Measurements from ENCODE around the gene VASH2. TPM values are rescaled to one million over a fixed set of nuclear protein-coding genes. Genes with fewer than 3 reads are reported as not detected.
A peak's percentile ranks its signal among the peaks of the same experiment; 100 is the strongest.

The VASH2 gene
- total and polyA plus RNA-seq, 2 experiments from 2014 or later = 129 to 381 TPM

DNA sequence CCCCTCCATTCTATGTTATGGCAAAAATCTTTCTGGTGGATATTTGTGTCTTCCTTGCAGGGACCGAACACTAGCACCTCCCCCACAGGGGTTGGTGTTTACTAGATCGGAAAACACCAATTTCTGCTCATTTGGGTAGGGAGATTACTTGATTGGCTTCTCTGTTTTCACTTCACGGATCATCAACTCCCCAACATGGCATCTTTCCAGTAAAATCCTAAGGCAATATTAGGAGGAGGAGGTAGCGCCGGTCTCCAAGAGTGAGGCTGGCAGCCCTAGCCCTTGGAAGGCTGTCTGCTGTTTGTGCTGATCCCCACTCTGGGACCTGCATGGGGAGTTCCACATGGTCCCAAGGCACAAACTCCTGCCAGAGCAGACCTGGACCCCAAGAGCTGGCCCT, 12.2 kb downstream of the VASH2 start:
- H3K4me2 ChIP-seq = no peak overlapping the region
- H3K27ac ChIP-seq (ENCODE audit: low read depth) = peak overlapping the region; percentile 85; the same call in 1 of the 2 replicates
- peaks cover 52% of the 10 kb centered on the region for H3K4me1 ChIP-seq (ENCODE audit: insufficient read depth)
- ATAC-seq (no peak), DNase-seq (ENCODE audit: low spot score) (no peak)
- Mint-ChIP-seq H3K27me3 (ENCODE audit: insufficient read depth, low read depth, poor library complexity) (peaks cover 29% of the 10 kb centered on the region), H3K4me1 (peaks cover 66% of the 10 kb centered on the region), H3K9me3 (no peaks in the 10 kb centered on the region), H3K4me3 (no peak overlapping the region), H3K27ac (no peak overlapping the region; the same call in 1 of the 2 replicates), H3K36me3 (ENCODE audit: low read depth) (peaks cover 100% of the 10 kb centered on the region)
- peaks cover 37% of the 10 kb centered on the region for H3K79me2 ChIP-seq (replicated peaks; ENCODE audit: insufficient read depth)
- TF ChIP-seq, protein P1, sequence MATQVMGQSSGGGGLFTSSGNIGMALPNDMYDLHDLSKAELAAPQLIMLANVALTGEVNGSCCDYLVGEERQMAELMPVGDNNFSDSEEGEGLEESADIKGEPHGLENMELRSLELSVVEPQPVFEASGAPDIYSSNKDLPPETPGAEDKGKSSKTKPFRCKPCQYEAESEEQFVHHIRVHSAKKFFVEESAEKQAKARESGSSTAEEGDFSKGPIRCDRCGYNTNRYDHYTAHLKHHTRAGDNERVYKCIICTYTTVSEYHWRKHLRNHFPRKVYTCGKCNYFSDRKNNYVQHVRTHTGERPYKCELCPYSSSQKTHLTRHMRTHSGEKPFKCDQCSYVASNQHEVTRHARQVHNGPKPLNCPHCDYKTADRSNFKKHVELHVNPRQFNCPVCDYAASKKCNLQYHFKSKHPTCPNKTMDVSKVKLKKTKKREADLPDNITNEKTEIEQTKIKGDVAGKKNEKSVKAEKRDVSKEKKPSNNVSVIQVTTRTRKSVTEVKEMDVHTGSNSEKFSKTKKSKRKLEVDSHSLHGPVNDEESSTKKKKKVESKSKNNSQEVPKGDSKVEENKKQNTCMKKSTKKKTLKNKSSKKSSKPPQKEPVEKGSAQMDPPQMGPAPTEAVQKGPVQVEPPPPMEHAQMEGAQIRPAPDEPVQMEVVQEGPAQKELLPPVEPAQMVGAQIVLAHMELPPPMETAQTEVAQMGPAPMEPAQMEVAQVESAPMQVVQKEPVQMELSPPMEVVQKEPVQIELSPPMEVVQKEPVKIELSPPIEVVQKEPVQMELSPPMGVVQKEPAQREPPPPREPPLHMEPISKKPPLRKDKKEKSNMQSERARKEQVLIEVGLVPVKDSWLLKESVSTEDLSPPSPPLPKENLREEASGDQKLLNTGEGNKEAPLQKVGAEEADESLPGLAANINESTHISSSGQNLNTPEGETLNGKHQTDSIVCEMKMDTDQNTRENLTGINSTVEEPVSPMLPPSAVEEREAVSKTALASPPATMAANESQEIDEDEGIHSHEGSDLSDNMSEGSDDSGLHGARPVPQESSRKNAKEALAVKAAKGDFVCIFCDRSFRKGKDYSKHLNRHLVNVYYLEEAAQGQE (IDR thresholded peaks at IDR 0.05; ENCODE audit: unreplicated experiment) = no peak
- TF ChIP-seq CREB1 (CRISPR knock-in tag; IDR thresholded peaks at IDR 0.05; ENCODE audit: low read depth) = no peak
- no peak for TF ChIP-seq ZNF331 (CRISPR knock-in tag; IDR thresholded peaks at IDR 0.05; ENCODE audit: low read depth)
- TF ChIP-seq, protein P2, sequence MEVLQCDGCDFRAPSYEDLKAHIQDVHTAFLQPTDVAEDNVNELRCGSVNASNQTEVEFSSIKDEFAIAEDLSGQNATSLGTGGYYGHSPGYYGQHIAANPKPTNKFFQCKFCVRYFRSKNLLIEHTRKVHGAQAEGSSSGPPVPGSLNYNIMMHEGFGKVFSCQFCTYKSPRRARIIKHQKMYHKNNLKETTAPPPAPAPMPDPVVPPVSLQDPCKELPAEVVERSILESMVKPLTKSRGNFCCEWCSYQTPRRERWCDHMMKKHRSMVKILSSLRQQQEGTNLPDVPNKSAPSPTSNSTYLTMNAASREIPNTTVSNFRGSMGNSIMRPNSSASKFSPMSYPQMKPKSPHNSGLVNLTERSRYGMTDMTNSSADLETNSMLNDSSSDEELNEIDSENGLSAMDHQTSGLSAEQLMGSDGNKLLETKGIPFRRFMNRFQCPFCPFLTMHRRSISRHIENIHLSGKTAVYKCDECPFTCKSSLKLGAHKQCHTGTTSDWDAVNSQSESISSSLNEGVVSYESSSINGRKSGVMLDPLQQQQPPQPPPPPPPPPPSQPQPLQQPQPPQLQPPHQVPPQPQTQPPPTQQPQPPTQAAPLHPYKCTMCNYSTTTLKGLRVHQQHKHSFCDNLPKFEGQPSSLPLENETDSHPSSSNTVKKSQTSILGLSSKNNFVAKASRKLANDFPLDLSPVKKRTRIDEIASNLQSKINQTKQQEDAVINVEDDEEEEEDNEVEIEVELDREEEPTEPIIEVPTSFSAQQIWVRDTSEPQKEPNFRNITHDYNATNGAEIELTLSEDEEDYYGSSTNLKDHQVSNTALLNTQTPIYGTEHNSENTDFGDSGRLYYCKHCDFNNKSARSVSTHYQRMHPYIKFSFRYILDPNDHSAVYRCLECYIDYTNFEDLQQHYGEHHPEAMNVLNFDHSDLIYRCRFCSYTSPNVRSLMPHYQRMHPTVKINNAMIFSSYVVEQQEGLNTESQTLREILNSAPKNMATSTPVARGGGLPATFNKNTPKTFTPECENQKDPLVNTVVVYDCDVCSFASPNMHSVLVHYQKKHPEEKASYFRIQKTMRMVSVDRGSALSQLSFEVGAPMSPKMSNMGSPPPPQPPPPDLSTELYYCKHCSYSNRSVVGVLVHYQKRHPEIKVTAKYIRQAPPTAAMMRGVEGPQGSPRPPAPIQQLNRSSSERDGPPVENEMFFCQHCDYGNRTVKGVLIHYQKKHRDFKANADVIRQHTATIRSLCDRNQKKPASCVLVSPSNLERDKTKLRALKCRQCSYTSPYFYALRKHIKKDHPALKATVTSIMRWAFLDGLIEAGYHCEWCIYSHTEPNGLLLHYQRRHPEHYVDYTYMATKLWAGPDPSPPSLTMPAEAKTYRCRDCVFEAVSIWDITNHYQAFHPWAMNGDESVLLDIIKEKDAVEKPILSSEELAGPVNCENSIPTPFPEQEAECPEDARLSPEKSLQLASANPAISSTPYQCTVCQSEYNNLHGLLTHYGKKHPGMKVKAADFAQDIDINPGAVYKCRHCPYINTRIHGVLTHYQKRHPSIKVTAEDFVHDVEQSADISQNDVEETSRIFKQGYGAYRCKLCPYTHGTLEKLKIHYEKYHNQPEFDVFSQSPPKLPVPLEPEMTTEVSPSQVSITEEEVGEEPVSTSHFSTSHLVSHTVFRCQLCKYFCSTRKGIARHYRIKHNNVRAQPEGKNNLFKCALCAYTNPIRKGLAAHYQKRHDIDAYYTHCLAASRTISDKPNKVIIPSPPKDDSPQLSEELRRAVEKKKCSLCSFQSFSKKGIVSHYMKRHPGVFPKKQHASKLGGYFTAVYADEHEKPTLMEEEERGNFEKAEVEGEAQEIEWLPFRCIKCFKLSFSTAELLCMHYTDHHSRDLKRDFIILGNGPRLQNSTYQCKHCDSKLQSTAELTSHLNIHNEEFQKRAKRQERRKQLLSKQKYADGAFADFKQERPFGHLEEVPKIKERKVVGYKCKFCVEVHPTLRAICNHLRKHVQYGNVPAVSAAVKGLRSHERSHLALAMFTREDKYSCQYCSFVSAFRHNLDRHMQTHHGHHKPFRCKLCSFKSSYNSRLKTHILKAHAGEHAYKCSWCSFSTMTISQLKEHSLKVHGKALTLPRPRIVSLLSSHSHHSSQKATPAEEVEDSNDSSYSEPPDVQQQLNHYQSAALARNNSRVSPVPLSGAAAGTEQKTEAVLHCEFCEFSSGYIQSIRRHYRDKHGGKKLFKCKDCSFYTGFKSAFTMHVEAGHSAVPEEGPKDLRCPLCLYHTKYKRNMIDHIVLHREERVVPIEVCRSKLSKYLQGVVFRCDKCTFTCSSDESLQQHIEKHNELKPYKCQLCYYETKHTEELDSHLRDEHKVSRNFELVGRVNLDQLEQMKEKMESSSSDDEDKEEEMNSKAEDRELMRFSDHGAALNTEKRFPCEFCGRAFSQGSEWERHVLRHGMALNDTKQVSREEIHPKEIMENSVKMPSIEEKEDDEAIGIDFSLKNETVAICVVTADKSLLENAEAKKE (CRISPR knock-in tag; IDR thresholded peaks at IDR 0.05) = no peak
- TF ChIP-seq, protein P3, sequence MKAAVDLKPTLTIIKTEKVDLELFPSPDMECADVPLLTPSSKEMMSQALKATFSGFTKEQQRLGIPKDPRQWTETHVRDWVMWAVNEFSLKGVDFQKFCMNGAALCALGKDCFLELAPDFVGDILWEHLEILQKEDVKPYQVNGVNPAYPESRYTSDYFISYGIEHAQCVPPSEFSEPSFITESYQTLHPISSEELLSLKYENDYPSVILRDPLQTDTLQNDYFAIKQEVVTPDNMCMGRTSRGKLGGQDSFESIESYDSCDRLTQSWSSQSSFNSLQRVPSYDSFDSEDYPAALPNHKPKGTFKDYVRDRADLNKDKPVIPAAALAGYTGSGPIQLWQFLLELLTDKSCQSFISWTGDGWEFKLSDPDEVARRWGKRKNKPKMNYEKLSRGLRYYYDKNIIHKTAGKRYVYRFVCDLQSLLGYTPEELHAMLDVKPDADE (IDR thresholded peaks at IDR 0.05) = no peak
- no peak for TF ChIP-seq STAT1 (IDR thresholded peaks at IDR 0.05; ENCODE audit: unreplicated experiment)
- no peak for TF ChIP-seq EZH2phosphoT487 (IDR thresholded peaks at IDR 0.05; ENCODE audit: unreplicated experiment)
- no peak for TF ChIP-seq ZNF114 (CRISPR knock-in tag; IDR thresholded peaks at IDR 0.05)
- TF ChIP-seq, protein P4, sequence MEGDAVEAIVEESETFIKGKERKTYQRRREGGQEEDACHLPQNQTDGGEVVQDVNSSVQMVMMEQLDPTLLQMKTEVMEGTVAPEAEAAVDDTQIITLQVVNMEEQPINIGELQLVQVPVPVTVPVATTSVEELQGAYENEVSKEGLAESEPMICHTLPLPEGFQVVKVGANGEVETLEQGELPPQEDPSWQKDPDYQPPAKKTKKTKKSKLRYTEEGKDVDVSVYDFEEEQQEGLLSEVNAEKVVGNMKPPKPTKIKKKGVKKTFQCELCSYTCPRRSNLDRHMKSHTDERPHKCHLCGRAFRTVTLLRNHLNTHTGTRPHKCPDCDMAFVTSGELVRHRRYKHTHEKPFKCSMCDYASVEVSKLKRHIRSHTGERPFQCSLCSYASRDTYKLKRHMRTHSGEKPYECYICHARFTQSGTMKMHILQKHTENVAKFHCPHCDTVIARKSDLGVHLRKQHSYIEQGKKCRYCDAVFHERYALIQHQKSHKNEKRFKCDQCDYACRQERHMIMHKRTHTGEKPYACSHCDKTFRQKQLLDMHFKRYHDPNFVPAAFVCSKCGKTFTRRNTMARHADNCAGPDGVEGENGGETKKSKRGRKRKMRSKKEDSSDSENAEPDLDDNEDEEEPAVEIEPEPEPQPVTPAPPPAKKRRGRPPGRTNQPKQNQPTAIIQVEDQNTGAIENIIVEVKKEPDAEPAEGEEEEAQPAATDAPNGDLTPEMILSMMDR (conservative IDR thresholded peaks at IDR 0.05; ENCODE audit: low read depth in 2 of 2) = no peak
- TF ChIP-seq POLR2AphosphoS5 (IDR thresholded peaks at IDR 0.05; ENCODE audit: low read depth) = no peak
- TF ChIP-seq NANOG (IDR thresholded peaks at IDR 0.05; ENCODE audit: borderline replicate concordance) = no peak
- TF ChIP-seq JUNB (IDR thresholded peaks at IDR 0.05; ENCODE audit: unreplicated experiment) = no peak
- TF ChIP-seq EZH2 (IDR thresholded peaks at IDR 0.05; ENCODE audit: low read depth, unreplicated experiment) = no peak
- no peaks in the 10 kb centered on the region; the same call in 1 of the 2 replicates for H3K9me2 ChIP-seq (ENCODE audit: insufficient read depth)
- no peak overlapping the region for H3K4me3 ChIP-seq
- no peak overlapping the region for H2AFZ ChIP-seq
- no peaks in the 10 kb centered on the region for H3K27me3 ChIP-seq (ENCODE audit: insufficient read depth)
- peaks cover 83% of the 10 kb centered on the region for H3F3A ChIP-seq (replicated peaks; ENCODE audit: low read depth)
- H3K36me3 ChIP-seq (ENCODE audit: insufficient read depth) = peaks cover 96% of the 10 kb centered on the region
- H4K20me1 ChIP-seq (replicated peaks; ENCODE audit: insufficient read depth) = peaks cover 63% of the 10 kb centered on the region
